Esophagus squamous epithelium (tissue), 4 donors: ENCODE results near the gene TMEM235.

ENCODE experiments used
- POLR2A ChIP-seq, 4 donors: fragments of 450-650 bp; IDR thresholded peaks; one replicate each; pipeline ENCODE4 v1.6.1; 2017; ENCODE audit warnings: antibody characterized with exemption in 4 of 4, mild to moderate bottlenecking in 4 of 4, moderate library complexity in 3 of 4
- TF ChIP-seq, protein P1 (sequence below), 6 experiments: fragments of 450-650 bp in 4 of 6; fragments of 200-600 bp in 2 of 6; sonication (generic) in 2 of 6; IDR thresholded peaks; one replicate each; pipeline ENCODE4 v1.5.1; 2016 to 2019; ENCODE audit warnings: antibody characterized with exemption in 6 of 6, mild to moderate bottlenecking in 4 of 6, moderate library complexity in 4 of 6

DNA sequence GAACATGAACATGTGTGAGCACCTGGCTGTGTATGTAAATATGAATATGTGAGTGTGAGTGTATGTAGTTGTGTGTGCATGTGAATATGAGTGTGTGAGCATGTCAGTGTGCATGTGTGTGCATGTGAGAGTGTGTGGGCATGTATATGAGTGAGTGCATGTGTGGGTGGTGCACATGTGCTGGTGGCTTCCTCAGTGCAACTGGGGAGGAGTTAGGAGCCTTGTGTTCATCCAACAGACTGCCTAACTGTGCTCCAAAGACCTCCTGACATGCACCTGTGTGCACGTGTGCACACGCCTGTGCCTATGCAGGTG is 1.4 kb downstream of the TMEM235 start:
- TF ChIP-seq, protein P1, sequence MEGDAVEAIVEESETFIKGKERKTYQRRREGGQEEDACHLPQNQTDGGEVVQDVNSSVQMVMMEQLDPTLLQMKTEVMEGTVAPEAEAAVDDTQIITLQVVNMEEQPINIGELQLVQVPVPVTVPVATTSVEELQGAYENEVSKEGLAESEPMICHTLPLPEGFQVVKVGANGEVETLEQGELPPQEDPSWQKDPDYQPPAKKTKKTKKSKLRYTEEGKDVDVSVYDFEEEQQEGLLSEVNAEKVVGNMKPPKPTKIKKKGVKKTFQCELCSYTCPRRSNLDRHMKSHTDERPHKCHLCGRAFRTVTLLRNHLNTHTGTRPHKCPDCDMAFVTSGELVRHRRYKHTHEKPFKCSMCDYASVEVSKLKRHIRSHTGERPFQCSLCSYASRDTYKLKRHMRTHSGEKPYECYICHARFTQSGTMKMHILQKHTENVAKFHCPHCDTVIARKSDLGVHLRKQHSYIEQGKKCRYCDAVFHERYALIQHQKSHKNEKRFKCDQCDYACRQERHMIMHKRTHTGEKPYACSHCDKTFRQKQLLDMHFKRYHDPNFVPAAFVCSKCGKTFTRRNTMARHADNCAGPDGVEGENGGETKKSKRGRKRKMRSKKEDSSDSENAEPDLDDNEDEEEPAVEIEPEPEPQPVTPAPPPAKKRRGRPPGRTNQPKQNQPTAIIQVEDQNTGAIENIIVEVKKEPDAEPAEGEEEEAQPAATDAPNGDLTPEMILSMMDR (IDR thresholded peaks at IDR 0.05), result no peak
- TF ChIP-seq POLR2A (IDR thresholded peaks at IDR 0.05), result no peak
